ENCODE measurements around the gene OR6K2. TPM values are rescaled to one million over a fixed set of nuclear protein-coding genes. Genes with fewer than 3 reads are reported as not detected.

The OR6K2 gene
- polyA plus RNA-seq, 3 donors, result not detected

GRCh38 chr1:158686111-158687009 lies 14.1 kb downstream of the OR6K2 start, which contains the start of gene SPTA1:
Gene SPTA1 (minus strand): TSS chr1:158686715. CDS start chr1:158686517, 198 bp downstream.
- no peak for DNase-seq

GRCh38 chr1:158685085-158685484 lies 15.4 kb downstream of the OR6K2 start:
- no peak for DNase-seq

- no peak for DNase-seq
Measured at GRCh38 chr1:158681606-158682005, 18.8 kb downstream of the OR6K2 start.

GRCh38 chr1:158679289-158679688 lies 21.2 kb downstream of the OR6K2 start:
- DNase-seq, result no peak

- no peak for DNase-seq
Measured at GRCh38 chr1:158675563-158676323, 24.7 kb downstream of the OR6K2 start.

- no peak for DNase-seq
Measured at GRCh38 chr1:158674302-158674701, 26.1 kb downstream of the OR6K2 start.

- no peak for DNase-seq
Measured at GRCh38 chr1:158666037-158666436, 34.4 kb downstream of the OR6K2 start.

- DNase-seq, result no peak
Measured at GRCh38 chr1:158654571-158654970, 45.9 kb downstream of the OR6K2 start.

GRCh38 chr1:158654086-158654485 lies 46.4 kb downstream of the OR6K2 start:
- DNase-seq, result no peak

GRCh38 chr1:158652721-158653334 lies 47.6 kb downstream of the OR6K2 start:
- DNase-seq, result no peak

Other genes starting within 250 kb of the OR6K2 start
- under 1 TPM in 2 of 3 donors, not detected in 1; 0.03 to 0.06 TPM for gene OR10K1, start 238.8 kb downstream of the OR6K2 start, polyA plus RNA-seq (ENCODE audit: insufficient read length in 3 of 3)
- not detected for gene OR10R2, start 228.4 kb downstream of the OR6K2 start, polyA plus RNA-seq (ENCODE audit: insufficient read length in 3 of 3)
- not detected for gene OR6Y1, start 146.2 kb downstream of the OR6K2 start, polyA plus RNA-seq (ENCODE audit: insufficient read length in 3 of 3)
- gene OR6P1, start 130.1 kb downstream of the OR6K2 start, polyA plus RNA-seq (ENCODE audit: insufficient read length in 3 of 3), result not detected
- not detected for gene OR10X1, start 120.8 kb downstream of the OR6K2 start, polyA plus RNA-seq (ENCODE audit: insufficient read length in 3 of 3)
- gene OR10Z1, start 95.4 kb downstream of the OR6K2 start, polyA plus RNA-seq (ENCODE audit: insufficient read length in 3 of 3), result under 1 TPM; 0.01 to 0.04 (median 0.04) TPM
- 1 to 10 TPM in 2 of 3 donors, under 1 TPM in 1; 0.74 to 2.6 (median 1.6) TPM for gene SPTA1, start 13.9 kb downstream of the OR6K2 start, polyA plus RNA-seq (ENCODE audit: insufficient read length in 3 of 3)
- gene OR6K3, start 20.1 kb upstream of the OR6K2 start, polyA plus RNA-seq (ENCODE audit: insufficient read length in 3 of 3), result under 1 TPM in 1 of 3 donors, not detected in 2; 0.06 TPM
- not detected for gene OR6K6, start 54.1 kb upstream of the OR6K2 start, polyA plus RNA-seq (ENCODE audit: insufficient read length in 3 of 3)
- gene OR6N1, start 71.5 kb upstream of the OR6K2 start, polyA plus RNA-seq (ENCODE audit: insufficient read length in 3 of 3), result not detected
- gene OR6N2, start 80.6 kb upstream of the OR6K2 start, polyA plus RNA-seq (ENCODE audit: insufficient read length in 3 of 3), result not detected
- 1 to 10 TPM; 2.3 to 4.5 (median 3.8) TPM for gene MNDA, start 130.7 kb upstream of the OR6K2 start, polyA plus RNA-seq (ENCODE audit: insufficient read length in 3 of 3)
- under 1 TPM; 0.10 to 0.22 (median 0.10) TPM for gene PYHIN1, start 230.9 kb upstream of the OR6K2 start, polyA plus RNA-seq (ENCODE audit: insufficient read length in 3 of 3)